Gastroesophageal sphincter (tissue), 3 donors: ENCODE data around the gene SDHA.

Experiments used
- CTCF ChIP-seq, 4 experiments: fragments of 200-600 bp in 2 of 4; fragments of 450-650 bp in 2 of 4; sonication (generic) in 1 of 4; IDR thresholded peaks; one replicate each; pipeline ENCODE4 v1.5.1; 2017 to 2019; ENCODE audit warnings: antibody characterized with exemption in 4 of 4, mild to moderate bottlenecking in 2 of 4, moderate library complexity in 2 of 4
- EP300 ChIP-seq: sonication (generic); formaldehyde crosslinking; IDR thresholded peaks from one replicate; pipeline ENCODE4 v1.6.1; 2017; ENCODE audit warnings: antibody characterized with exemption, mild to moderate bottlenecking
- POLR2A ChIP-seq, 2 donors: fragments of 450-650 bp; IDR thresholded peaks; one replicate each; pipeline ENCODE4 v1.6.1; 2017; ENCODE audit warnings: antibody characterized with exemption in 2 of 2, mild to moderate bottlenecking in 2 of 2, moderate library complexity in 1 of 2

DNA sequence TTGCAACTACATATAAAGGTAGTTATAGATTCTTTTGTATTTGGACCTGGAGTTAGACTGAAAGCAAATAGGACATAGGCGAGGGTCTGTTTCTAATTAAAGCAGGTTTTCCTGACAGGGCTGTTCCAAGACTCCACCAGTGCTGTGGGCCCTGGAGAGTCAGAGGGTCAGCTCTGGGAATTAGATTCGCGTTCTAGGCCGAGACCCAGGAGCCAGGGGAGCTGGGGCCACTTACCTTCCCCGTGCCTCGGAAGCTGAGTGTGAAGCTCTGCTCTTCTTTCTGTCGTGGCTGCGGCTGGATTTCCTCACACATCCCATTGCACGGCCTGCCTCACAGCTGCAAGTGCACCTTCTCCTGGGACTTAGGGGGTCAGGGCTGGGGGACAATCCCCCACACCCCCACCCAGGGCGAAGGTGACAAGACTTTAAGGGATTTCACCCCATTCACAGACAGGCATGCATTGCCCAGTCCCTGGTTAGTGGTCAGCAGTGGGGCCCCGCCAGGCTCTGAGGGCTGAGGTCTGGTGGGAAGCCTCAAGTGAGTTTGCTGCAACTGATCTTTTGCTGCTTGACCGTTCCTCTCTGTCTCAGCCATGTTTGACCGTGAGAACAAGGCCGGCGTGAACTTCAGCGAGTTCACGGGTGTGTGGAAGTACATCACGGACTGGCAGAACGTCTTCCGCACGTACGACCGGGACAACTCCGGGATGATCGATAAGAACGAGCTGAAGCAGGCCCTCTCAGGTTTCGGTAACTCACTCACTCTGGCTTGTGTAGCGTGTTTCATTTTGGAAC, 88.1 kb downstream of the SDHA start:
- no peak for TF ChIP-seq EP300
- no peak for TF ChIP-seq CTCF (IDR thresholded peaks at IDR 0.05)
- no peak for TF ChIP-seq POLR2A (IDR thresholded peaks at IDR 0.05)
